GM21526 (cell line): ENCODE data around the gene GLI3.

Source experiments
- ATAC-seq: cut with Tn5 transposase; IDR thresholded peaks from one replicate; pipeline ENCODE4 v1.9.1; 2021; ENCODE audit warnings: moderate library complexity; ENCODE audit not compliant: unreplicated experiment, low FRiP score

Gene GLI3

DNA sequence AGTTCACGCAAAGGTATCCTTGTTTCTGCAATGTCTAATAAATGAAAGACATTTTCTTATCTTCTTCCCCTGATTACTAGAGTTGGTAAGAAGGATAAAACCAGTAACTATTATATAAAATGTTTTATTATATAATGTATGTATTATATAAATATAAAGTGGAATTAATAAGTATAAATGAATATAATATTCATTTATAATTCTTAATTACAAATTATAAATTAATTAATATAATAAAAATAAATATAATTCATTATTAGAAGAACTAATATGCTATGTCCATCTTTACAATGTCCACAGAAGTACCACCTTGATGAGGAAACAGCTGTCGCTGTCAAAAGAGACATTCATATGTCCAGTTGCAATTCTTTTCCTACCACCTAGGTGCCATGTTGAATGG lies 177.7 kb downstream of the GLI3 start:
- no peak for ATAC-seq

DNA sequence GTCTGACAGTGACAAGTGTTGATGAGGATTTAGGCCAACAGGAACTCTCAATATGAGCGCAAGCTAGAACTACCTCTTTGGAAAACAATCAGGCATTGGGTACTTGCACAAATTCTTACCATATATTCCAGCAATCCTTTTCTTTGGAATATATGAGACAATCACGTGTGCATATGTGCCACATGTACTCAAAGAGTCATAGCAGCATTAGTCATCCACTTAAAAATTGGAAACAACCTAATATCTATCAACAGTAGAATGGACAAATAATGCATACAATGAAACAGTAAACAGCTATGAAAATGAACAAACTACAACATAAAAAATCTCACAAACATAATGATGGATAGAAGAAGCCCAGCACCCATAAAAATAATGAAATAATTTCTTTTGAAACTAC lies 179.7 kb downstream of the GLI3 start:
- ATAC-seq, result no peak

DNA sequence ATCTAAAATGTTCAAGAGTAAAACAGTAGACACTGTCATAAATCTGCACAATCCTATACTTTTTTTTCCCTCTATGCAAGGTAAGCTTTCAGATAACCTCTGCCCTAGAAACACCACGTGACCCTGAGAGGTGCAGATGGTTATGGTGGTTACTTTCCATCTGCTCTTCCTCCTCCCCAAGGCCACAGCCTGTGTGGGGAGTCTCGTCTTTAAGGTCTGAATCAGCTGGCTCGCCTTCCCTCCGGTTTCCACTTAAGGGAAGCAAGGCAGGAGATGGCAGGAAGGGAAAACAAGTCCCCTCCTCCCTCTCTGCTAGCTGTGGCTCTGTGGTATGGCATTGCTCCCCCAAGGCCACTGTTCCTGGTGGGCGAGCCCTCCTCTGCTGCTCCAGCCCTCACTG lies 181.8 kb downstream of the GLI3 start:
- no peak for ATAC-seq

DNA sequence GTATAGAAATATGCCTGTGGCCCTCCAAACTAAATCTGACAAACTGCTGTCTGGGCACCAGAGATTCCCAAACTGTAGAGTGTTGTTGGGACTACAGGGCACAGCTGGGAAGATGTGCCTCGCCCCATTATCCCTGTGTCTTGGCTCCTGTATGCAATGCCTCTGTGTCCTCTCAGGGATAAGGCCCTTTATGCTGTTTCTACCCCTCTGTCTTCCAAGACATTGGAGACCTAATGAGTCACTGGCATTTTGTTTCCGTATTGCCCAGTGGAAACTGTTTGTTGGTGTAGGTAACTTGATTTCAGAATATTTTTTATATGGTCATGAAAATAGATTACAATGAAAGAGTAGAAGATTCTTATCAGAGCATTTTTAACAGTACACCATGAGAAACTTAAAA lies 183.2 kb downstream of the GLI3 start:
- ATAC-seq, result no peak

DNA sequence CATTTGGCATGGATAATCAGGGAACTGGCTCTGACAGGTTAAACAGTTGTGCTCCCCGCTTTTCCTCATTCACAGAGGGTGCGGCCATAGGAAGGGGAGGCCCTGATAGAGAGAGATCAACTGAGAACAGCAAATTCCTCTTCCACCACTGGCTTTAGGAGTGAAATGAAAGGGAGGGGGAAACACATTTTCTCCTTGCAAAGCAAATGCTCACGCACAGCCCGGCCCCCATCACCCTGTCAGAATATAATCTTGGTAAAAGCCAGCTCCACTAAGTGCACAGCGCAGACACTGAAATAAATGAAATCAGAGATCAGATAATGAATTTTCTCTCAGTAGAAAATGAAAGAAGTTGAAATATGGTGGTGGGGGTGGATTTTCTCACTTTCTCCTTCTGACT lies 187.2 kb downstream of the GLI3 start:
- no peak for ATAC-seq

DNA sequence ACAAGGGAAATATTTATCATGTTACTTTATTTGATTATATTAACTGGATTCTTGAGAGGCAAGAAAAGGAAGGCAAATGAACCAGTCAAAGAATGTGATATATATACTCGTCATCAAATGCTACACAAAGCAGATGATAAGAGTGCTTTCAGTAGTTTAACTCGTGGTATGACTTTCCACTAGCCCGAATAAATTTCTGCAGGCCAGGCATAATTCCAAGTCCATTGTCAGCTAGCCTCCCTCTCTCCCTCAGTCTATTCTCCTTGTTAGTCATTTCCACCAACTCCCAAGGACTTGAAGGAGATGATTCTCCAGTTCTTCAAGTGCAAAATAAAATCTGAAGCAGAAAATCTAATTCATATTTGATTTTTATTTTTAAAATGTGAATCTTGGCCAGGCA lies 190.5 kb downstream of the GLI3 start:
- ATAC-seq, result no peak

DNA sequence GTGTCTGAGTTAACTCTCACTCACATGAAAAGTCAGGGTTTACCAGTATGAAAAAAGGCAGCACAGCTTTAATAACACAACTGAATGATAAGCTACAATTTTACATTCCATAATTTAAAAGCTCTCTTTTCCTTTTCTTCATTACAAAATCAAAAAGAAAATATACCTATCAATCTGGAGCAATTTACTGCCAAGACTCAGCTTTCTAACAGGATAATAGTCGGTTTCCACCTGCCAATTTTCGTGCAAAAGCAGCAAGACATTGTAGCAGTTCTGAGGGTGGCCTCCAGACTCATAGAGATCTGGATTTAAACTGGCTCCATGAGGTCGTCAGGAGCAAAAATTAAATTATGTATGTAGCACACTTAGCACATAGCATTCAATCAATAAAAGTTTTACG lies 191.0 kb downstream of the GLI3 start:
- ATAC-seq, result no peak

DNA sequence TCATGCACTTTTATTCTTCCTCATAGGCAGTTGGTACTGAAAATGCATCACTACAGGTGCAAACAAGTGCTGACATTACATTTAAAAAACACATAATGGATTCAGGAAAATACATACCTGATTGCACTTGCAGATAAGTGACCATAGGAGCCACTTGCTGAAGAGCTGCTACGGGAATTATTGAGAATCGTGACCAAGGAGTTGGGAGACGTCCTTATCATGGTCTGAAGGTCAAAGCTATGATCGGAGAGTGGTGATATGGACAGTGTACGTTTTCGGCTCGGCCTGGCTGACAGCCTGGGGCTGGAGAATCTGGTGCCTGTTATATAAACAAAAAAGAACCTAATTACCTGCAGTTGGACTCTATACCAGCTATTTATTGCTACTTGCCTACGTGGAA lies 197.1 kb downstream of the GLI3 start:
- ATAC-seq, result no peak

DNA sequence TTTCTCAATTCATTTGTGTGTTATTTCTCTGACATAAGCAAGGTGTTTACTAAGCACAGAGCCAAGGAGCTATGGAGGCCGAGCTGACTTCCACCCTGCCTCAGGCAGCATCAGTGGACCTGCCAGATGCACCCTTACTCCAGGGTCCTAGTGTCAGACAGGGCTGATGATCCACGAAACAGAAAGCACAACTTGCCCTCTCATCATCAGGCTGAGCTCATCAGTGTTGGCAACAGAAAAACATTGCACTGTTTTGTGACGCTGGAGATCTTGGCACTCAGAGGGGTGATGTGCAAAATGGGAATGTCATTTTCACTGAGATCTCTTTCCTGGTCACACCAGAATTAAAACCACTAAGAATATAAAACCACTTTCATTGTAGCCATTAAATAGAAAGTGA lies 201.8 kb downstream of the GLI3 start:
- no peak for ATAC-seq

DNA sequence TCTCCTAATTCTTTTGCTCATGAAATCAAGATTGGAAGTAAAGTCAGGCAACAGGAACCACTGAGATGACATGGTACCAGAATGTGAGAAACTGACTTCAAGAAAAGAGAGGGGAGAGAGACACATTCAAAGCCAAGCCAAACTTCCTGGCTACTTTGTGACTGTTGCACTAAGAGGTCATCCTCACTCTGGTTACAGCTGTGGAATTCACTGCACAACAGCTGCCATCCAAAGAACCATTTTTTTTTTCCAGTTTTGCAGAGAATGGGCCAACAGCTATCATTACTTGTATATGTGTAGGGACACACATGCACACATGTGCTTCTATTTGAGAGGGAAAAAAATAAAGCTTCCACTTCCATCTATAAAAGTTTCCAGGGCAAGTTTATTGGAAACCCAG lies 203.5 kb downstream of the GLI3 start:
- no peak for ATAC-seq

DNA sequence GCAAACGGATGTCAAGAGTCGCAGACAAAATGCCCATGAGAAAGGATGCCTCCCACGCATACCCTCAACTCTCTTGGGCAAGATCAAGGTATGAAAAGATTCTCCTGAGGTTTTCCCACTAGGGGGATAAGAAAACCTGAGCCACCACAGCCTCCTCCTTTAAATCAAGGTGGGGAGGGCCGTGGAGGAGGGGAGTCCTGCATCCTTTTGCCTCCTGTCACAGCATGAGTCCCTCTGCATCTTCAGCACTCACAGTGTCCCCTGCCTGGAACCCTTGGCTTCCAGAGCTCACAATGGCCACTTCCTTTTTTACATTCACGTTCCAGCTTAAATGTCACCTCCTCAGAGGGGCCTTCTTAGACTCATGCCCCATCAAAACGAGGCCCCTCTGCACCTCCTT lies 207.6 kb downstream of the GLI3 start:
- no peak for ATAC-seq

DNA sequence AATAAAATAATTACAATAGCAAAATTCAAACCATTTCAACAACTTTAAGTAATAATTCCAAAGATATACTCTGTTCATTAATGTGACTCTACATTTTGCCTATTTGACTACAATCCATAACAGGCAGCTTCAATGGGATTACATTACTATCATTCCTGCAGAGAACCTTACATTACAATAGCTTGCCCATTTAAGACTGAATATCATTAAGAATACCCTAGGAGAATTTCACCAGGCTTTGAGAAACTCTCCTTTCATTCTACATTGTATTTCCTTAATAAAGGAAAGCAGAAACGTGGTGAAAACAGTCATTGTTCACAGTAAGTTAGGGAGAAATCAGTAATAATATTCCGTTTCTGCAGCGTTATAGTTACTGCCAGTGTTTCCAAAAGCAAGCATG lies 209.5 kb downstream of the GLI3 start:
- no peak for ATAC-seq

DNA sequence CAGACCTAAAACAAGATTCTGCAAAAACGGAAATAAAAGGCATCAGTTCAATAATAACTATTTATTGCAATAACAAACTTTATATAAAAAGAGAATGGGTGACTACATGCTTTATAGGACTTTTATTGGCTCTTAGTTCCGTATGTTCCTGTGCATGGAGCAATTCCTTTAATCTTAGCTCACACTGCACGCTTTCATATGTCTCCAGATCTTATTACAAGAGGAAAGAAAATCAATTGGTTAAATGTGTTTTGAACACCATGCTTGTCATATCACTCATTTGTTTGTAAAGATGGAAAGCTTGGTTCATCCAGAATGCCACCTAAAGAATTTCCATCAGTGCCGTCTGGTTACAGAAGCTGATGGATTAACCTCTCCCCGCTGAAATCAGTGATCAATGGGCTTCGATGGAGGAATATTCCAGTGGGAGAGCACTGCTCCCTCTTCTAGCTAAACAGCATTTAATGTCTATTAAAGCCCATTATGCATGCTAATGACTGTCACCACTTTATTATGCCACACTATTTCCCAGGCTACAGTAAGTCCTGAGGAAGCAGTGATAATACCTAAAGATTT lies 210.3 kb downstream of the GLI3 start:
- no peak for ATAC-seq

DNA sequence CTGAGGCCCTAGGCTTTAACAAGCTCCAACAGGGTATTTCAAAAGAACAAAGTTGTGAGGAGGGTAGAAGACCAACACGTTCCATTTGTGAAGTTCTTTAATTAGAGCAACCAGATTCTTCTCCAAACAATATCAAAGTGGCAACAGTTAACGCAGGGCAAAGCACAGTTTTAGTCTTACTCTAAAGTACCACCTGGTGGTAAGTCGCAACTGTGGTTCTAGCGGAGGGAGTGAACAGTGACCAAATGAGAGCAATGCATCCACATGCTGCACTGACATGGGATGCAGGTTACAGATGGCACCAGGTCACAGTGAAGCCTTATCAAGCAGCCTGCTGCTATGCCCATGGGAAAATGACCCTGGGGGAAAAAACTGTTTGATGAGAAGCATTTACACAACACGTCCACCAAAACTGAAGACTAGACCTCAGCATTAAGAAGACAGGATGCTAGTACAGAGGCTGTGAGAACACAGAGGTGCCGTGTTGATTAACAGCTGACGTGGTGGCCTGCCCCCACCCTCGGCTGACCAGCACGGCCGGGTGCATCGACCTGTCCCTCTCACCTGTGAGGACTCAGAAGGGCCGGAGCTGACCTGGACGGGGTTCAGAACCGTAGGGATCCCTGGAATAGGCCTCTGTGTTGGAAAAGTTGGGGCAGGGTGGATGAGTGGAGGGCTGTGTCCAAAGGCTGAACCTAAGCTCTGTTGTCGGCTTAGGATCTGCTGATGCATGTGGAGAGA lies 211.2 kb downstream of the GLI3 start:
- no peak for ATAC-seq

DNA sequence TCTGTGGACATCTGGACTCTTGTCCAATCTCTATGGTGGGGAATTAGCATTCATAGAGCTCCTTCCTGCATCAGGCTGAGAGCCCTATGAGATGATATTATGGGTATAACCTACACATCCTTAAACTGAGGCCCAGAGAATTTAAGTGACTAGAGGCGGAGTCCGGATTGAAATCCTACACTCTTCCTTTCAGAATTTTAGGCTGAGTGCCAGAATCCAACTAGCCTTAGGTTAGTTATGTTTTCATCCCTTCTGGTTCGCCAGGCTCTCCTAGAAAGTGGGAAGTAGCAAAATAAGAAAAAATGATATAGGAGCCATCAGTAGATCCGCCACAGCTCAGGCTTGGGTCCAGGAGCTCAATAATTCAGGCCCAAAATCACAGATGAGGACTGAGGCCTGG lies 212.5 kb downstream of the GLI3 start:
- ATAC-seq, result no peak

DNA sequence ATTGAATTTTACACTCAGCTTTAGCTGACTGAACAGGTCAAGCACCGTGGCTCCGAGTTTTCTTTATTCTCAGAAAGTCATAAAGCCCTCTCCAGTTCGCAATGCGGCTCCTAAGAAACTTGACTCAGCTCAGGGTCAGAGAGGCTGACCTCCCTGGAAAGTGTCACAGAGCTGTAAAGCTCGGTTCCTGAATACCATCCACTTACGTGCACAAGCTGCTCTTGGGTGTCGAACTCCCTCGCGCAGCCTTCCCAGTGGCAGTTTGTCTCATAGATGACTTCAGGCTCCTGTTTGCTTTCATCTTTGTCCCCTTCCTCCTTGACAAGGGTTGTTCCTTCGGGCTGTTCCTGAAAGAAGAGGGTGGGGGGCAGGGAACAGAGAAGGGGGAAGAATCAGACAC lies 213.7 kb downstream of the GLI3 start:
- ATAC-seq, result no peak

DNA sequence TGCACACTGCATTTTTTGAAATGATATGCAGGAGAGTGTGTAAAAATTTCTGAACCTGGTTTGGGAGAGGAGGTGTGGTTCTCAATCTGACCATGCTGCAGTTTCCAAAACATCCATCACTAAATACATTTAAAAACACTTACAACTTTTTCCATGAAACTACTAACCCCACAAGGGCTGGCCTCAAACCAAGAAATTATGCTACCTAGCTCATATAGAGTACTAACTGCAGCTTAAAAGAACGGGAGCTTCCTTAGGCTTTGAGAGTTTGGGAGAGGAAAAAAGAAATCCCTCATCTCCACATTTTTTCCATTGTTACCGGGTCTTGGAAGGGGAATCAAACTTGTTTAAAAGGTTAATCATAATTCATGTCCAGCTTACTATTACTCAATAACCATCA lies 214.2 kb downstream of the GLI3 start:
- no peak for ATAC-seq

DNA sequence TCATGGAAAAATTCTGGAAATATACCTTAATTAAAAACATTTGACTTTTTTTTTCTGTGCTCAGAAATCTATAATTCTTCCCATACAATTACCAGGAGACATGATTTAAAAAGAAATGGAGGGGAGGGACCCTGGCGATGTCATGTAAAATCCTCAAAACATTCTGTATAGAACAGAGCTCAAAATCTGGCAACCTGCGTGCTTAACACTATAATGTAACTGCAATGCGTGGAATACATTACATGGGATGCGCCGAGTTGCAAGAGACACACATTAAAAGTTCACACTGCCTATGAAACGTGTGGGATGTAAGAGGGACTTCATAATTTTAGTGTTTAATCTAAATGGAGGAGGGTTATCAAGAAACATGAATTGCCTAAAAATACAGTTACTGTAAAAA lies 215.0 kb downstream of the GLI3 start:
- no peak for ATAC-seq

DNA sequence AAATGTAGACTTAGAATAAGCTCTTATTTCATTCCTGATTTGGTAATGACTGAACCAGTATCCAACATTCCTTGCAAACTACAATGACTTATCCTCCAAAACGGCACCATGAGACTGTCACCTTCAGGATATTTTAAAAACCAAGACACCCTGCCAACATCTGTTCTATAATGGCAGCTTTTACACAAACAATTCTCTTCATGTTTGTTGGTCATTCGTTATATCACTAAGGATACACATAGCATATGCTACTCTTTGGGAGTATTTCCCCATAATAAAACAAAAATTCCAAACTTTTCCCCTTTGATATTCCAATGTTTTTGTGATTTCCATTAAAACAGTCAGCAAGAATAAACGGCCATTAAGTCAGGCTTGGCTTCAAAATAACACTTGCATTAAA lies 215.4 kb downstream of the GLI3 start:
- no peak for ATAC-seq

DNA sequence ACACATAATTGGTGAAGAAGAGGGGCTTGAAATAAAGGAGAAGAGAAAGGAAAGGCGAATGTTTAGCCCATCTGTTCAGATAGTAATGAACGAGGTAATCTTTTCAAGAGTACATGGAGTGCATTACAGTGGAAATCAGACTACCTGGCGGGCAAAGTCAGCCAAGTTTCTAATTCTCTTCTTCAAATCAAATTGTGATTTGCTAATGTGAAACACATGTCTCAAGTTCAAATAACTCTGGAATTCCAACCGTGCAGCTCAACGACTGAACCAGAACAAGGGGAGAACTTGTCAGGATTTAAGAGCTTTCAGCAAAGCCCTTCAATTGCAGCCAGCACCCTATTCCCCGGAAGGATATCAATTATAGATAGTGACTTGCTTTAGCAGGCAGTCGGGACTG lies 216.9 kb downstream of the GLI3 start:
- no peak for ATAC-seq

DNA sequence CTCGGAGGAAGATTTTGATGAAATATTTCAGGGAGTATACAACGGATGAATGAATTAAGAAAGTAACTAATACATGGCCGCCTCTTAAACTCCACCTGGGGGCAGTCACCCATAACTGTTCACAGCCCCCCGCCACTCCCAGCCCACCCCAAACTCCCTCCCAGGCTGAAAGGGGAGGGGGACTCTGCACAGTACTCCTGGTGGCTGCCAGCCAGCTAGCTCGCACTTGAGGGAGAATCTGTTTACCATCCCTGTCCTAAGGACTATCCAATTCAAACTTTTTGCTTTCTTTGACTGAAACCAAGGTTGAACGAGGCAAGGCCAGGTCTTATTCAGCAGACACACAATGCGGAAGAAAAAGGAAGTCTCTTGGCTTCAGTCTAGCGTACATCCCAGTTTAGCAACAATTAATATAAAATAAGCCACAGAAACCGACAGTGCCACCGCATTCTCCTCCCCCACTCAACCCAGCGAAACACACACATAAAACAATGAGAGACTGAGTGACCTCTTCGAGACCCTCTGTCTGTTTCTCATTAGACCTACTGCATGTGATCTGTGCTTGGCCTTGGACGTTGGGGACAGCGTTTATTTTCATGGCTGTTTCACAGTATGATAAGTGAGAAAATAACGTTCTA lies 219.5 kb downstream of the GLI3 start:
- ATAC-seq, result no peak

DNA sequence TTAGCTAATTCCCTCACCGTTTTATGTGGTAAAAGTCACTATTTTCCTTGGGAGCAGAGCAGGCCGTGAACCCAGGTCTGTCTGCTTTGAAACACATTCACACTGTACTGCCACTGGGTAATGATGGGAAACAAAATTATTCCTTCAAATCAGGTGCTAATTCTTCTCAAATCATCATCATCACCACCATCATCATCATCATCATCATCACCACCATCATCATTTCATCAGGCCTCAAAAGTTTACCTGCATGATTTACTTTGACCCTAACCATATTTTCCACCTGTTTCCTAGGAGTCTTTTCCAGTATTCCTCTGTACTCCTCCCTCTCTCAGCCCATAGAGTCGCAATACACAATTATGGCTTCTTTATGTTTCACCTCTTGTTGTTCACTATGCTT lies 220.5 kb downstream of the GLI3 start:
- no peak for ATAC-seq
